Activated naive CD4-positive, alpha-beta T cell treated with anti-CD3 and anti-CD28 coated beads, Interleukin-2, amount 50 U/mL, for 24 hours (primary cell): ENCODE results near the gene RFT1.
"Not testable (repeated sequence)": the region's sequence is repeated elsewhere in the genome, so short reads cannot be mapped to it uniquely, and the experiment has no call there.

Experiments used
- H3K27ac Mint-ChIP-seq: one replicate; pipeline ENCODE4 v1.8.0; 2021; ENCODE audit warnings: mild to moderate bottlenecking, mixed read lengths
- H3K27me3 Mint-ChIP-seq: one replicate; pipeline ENCODE4 v1.8.0; 2021; ENCODE audit warnings: mixed read lengths
- H3K36me3 Mint-ChIP-seq: one replicate; pipeline ENCODE4 v1.8.0; 2021; ENCODE audit warnings: mixed read lengths
- H3K4me1 Mint-ChIP-seq: one replicate; pipeline ENCODE4 v1.8.0; 2021; ENCODE audit warnings: mixed read lengths
- H3K4me3 Mint-ChIP-seq: one replicate; pipeline ENCODE4 v1.8.0; 2021; ENCODE audit warnings: mild to moderate bottlenecking, mixed read lengths
- H3K9me3 Mint-ChIP-seq: one replicate; pipeline ENCODE4 v1.8.0; 2021; ENCODE audit warnings: mixed read lengths

RFT1 gene

DNA sequence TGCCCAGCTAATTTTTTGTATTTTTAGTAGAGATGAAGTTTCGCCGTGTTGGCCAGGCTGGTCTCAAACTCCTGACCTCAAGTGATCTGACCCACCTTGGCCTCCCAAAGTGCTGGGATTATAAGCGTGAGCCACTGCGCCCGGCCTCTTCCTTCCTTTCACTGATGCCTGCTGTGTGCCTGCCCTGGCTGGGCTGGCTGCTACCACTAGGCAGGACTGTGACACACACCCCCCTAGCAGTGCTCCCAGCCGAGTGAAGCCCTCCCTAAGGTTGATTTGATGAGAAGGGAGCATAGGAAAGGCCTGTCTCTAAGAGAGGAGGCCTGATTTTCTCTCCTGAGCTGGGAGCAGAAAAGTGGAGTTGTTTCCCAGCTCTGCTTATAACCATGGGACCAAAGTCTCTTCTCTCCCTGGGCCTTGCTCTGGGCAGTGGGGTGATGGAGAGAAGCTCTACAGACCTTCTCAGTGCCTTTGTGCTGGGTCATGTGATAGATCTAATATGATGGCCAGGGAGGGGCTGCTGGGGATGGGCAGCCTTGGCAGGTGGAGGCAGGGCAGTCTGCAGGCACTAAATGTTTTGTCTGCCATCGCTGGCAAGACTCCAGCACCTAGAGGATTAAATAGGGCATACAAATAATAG, 64.3 kb downstream of the RFT1 start:
- Mint-ChIP-seq H3K27me3 (no peaks in the 10 kb centered on the region), H3K36me3 (peaks cover 4% of the 10 kb centered on the region), H3K4me3 (no peak overlapping the region), H3K4me1 (no peaks in the 10 kb centered on the region), H3K27ac (no peak overlapping the region), H3K9me3 (no peaks in the 10 kb centered on the region)

GRCh38 chr3:53062905-53063304, 67.3 kb downstream of the RFT1 start:
- Mint-ChIP-seq H3K4me1 (no peaks in the 10 kb centered on the region), H3K9me3 (no peaks in the 10 kb centered on the region), H3K4me3 (no peak overlapping the region), H3K27ac (no peak overlapping the region), H3K36me3 (peaks cover 4% of the 10 kb centered on the region), H3K27me3 (no peaks in the 10 kb centered on the region)

DNA sequence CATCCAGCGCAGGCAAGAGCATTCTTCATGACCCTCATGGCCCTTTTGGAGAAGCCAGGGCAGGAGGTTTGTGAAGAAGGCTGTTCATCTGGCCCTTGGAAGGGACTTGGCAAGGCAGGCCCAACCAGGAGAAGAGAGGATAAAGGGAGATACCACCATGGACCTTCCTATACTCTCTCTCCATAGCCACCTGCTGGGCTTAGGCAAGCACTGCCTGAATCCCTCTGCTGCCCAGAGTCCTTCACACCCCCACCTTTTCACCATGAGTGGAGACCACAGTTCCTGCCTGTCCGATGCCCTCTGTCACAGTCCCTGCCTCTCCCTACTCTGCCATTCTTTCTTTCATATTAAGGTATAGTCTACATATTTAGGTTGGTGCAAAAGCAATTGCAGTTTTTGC, 73.8 kb downstream of the RFT1 start:
- Mint-ChIP-seq H3K4me1 (no peaks in the 10 kb centered on the region), H3K9me3 (no peaks in the 10 kb centered on the region), H3K4me3 (no peak overlapping the region), H3K27me3 (no peaks in the 10 kb centered on the region), H3K27ac (no peak overlapping the region), H3K36me3 (no peaks in the 10 kb centered on the region)

DNA sequence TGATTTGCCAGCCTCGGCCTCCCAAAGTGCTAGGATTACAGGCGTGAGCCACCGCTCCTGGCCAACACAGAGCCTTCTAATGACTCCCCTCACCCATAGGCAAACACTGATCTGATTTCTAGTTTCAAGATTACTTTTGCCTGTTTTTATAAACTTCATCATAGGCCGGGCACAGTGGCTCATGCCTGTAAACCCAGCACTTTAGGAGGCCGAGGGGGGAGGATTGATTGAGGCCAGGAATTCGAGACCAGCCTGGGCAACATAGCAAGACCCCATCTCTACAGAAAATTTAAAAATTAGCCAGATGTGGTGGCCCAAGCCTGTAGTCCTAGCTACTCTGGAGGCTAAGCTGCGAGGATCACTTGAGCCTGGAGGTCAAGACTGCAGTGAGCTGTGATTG, 76.0 kb downstream of the RFT1 start:
- not testable (repeated sequence) for H3K9me3 Mint-ChIP-seq, H3K4me3 Mint-ChIP-seq, H3K27me3 Mint-ChIP-seq, H3K4me1 Mint-ChIP-seq, H3K27ac Mint-ChIP-seq, H3K36me3 Mint-ChIP-seq

DNA sequence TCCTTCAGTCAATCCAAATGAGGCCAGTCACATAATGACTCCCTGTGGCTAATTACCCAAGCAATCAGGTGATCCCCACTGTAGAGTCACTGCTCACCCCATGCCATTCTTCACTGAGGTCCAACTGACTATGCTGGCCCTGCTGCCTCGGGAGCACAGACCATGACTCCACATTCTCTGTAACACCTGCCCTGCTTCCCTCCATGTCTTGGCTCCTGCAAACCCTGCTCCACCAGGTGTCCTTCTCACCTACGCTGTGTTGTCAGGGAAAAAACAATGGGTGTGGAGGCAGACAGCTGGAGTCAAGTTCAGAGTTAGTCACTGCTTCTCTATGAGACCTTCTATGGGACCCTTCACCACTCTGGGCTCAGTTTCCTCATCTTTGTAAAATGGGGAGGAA, 78.3 kb downstream of the RFT1 start:
- Mint-ChIP-seq H3K36me3 (no peaks in the 10 kb centered on the region), H3K4me3 (no peak overlapping the region), H3K27me3 (no peaks in the 10 kb centered on the region), H3K9me3 (no peaks in the 10 kb centered on the region), H3K27ac (no peak overlapping the region), H3K4me1 (peaks cover 11% of the 10 kb centered on the region)

GRCh38 chr3:53049987-53050386, 80.2 kb downstream of the RFT1 start:
- no peaks in the 10 kb centered on the region for H3K9me3 Mint-ChIP-seq
- H3K4me3 Mint-ChIP-seq, result no peak overlapping the region
- peaks cover 13% of the 10 kb centered on the region for H3K4me1 Mint-ChIP-seq
- no peaks in the 10 kb centered on the region for H3K36me3 Mint-ChIP-seq
- no peak overlapping the region for H3K27ac Mint-ChIP-seq
- H3K27me3 Mint-ChIP-seq, result no peaks in the 10 kb centered on the region

DNA sequence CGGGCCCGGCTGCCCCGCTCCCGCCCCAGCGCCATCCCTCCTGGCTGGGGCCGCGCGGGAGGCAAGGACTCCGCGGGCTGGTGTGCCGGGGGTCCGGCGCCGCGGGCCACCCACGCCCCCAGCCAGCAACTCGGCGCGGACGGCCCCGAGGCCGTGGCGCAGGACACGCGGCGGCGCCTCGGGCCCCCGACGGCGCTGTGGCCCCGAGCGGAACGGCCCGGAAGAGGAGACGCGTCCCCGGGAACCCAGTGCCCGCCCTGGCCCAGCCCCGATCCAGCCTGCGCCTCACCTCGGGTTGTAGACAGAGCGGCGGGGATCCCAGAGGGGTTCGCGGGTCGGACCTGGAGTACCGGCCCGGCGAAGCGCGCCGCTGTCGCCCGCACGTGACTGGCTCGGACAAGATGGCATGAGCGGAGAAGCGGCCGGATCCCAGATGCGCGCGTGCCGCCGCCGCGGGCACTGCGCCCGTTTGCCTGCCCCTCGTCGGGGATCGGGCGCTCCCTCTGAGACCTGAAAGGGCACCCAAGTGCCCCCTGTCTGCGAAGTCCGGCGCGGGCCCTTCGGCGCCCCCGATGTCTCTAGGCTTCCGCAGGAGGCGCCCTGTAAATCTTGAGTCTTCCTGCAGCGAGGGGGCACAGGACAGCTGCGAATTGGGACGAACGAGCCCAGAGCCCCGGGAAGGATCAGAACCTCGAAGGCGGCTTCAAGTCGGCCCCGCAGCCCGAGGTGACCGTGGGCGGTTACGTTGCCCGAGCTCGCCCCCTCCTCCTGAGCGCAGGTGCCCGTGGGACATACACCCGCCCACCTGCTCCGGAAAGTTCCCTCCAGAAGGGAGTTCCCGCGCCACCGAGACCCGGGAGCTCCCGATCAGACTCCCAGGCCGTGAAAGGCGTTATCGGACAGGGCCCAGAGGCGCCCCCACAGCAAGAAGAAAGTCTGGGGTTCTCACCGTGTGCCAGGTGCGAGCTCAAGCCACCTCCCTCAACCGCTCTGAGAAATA, 83.8 kb downstream of the RFT1 start:
- H3K27ac Mint-ChIP-seq, result peak overlapping the region; percentile 97
- no peaks in the 10 kb centered on the region for H3K36me3 Mint-ChIP-seq
- H3K4me3 Mint-ChIP-seq, result peak overlapping the region; percentile 90

DNA sequence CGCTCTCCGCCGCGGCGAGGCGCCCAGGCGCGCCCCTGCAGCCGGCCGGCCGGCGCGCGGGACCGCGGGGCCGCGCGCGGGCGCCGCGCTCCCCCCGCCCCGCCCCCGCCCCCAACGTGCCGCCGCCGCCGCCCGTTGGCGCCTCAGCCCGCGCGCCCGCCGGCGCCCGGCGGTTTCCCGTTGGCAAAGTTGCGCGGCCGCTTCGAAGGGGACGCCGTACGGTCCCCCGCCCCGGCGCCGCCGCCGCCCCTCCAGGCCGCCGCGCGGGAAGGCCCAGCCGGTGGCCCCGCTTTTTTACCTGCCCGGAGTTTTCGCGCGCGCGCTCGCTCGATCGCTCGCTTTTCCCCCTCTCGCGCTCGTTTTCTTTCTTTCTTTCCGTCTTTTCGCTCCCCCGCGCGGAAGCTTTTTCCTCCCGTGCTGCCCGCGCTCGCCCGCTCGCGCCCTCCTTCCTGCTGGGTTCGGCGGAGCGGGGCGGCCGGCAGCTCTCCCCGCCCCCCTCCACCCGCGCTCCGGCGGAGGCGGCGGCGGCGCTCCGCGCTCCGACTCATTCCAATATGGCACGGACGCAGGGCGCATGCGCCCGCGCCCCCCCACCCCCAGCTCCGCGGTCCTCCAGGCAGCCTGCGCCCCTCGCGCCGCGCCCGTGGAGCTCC, 84.6 kb downstream of the RFT1 start, which contains the start of gene SFMBT1:
TSS of gene SFMBT1 (minus strand) at position 556 of the 653 bp plus-strand sequence. CDS start 76,945 bp downstream, outside the sequence.
- Mint-ChIP-seq H3K36me3 (no peaks in the 10 kb centered on the region), H3K27me3 (no peaks in the 10 kb centered on the region), H3K27ac (peak within 1 kb of the TSS; percentile 97), H3K4me1 (peaks cover 47% of the 10 kb centered on the region), H3K4me3 (peak within 1 kb of the TSS; percentile 95), H3K9me3 (no peaks in the 10 kb centered on the region)

More for the DNA sequence above, 83.8 kb downstream of the RFT1 start:
- Mint-ChIP-seq H3K27me3 (no peaks in the 10 kb centered on the region), H3K4me1 (peaks cover 42% of the 10 kb centered on the region), H3K9me3 (no peaks in the 10 kb centered on the region)

DNA sequence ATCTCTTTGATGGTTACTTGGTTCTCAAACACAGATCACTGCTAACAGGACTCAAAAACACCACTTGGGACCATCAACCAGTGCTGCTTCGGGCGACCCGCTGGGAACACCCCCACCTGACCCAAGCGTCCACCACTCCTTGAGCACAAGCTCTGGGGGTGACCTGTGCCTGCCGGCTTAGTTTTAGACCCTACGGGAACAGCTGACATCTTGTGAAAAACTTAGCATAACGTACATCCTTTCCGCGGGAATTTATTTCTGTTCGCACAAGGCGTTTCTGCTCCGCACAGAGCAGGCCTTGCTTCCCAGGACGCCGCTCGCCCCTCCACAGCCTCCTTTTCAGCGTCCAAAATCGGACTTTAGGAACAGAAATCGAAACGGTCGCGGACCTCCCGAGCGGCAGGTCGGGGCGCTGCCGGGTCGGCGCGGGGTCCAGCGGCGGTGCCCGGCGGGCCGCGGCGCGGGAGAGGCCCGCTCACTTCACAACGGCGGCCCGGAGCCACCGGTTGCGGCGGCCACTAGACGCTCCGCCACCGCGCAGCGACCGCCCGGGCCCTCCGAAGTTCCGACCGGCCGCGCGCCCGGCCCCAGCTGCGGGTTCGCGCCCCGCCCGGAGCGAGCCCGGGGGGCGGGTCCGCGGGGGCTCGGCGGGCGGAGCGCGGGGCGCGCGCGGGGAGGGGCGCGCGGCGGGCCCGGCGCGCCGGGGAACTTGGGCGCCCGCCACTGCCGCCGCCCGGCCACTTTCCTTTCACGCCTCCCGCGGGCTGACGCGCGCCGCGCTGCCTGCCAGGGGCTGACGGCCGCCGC, 85.3 kb downstream of the RFT1 start:
- Mint-ChIP-seq H3K36me3 (no peaks in the 10 kb centered on the region), H3K27me3 (no peaks in the 10 kb centered on the region), H3K27ac (peak overlapping the region; percentile 96), H3K4me3 (peak overlapping the region; percentile 95), H3K9me3 (no peaks in the 10 kb centered on the region), H3K4me1 (peaks cover 54% of the 10 kb centered on the region)

DNA sequence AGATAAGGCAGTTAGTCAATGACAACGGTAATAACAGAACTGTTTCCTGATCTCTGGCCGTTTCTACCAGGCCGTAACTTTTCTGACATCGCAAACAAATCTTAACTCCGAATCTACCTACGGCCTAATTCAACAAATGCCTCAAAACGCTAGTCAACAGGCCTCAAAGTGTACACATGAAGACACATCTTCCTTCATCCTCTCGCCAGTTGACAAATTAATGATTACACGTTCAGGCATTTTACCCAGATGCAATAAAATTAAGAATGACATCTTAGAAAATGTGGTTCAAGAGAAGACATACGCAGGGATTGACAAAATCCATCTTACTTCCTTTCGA, 85.9 kb downstream of the RFT1 start:
- Mint-ChIP-seq H3K9me3 (no peaks in the 10 kb centered on the region), H3K4me3 (peak overlapping the region; percentile 95), H3K4me1 (peaks cover 58% of the 10 kb centered on the region), H3K36me3 (no peaks in the 10 kb centered on the region), H3K27ac (peak overlapping the region; percentile 96), H3K27me3 (no peaks in the 10 kb centered on the region)

DNA sequence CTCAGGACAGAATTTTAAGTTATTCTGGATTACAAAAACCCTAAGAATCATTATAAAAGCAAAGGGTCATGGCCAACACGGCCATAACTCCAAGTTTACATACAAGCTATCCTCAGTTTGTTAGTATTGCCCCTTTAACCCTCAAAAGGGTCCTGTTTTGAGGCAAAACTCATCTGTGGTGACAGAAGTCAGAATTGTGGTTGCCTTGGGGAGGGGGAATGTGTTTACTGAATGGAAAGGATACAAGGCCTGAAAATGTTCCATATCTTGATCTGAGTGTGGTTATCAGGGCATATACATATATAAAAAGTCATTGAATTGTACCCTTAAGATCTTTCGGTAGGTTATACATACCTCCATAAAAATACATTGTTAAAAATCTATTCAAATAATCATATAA, 86.5 kb downstream of the RFT1 start:
- Mint-ChIP-seq H3K4me1 (peaks cover 64% of the 10 kb centered on the region), H3K27me3 (no peaks in the 10 kb centered on the region), H3K27ac (peak overlapping the region; percentile 96), H3K36me3 (no peaks in the 10 kb centered on the region), H3K9me3 (no peaks in the 10 kb centered on the region), H3K4me3 (peak overlapping the region; percentile 95)

DNA sequence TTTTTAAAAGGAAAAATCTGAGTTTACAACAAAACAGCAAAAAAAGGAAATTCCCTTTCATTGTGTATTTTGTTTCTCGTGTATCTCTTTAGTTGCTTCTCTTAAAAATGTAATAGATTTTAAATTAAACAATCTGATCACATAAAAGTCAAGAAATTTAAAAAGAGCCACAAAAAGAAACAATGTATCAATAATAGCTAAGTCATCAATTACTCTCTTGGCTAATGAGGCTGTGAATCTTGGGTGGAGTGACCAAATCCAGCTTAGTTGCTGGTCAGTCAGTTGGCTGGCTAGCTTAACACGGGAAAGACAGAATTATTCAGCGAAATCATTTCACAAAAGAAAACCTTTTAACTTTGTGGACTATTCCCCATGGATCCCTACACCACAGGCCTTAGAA, 87.6 kb downstream of the RFT1 start:
- Mint-ChIP-seq H3K27me3 (no peaks in the 10 kb centered on the region), H3K36me3 (no peaks in the 10 kb centered on the region), H3K9me3 (no peaks in the 10 kb centered on the region), H3K4me3 (peak overlapping the region; percentile 95), H3K4me1 (peaks cover 69% of the 10 kb centered on the region), H3K27ac (peak overlapping the region; percentile 47)

GRCh38 chr3:53040351-53040820, 89.8 kb downstream of the RFT1 start:
- Mint-ChIP-seq H3K4me3 (peak overlapping the region; percentile 17), H3K4me1 (peaks cover 79% of the 10 kb centered on the region), H3K27me3 (no peaks in the 10 kb centered on the region), H3K27ac (peak overlapping the region; percentile 24), H3K9me3 (no peaks in the 10 kb centered on the region), H3K36me3 (no peaks in the 10 kb centered on the region)

- H3K4me3 Mint-ChIP-seq, result no peak overlapping the region
Observed at GRCh38 chr3:53039376-53039752, 90.9 kb downstream of the RFT1 start.

More at GRCh38 chr3:53039376-53039752, 90.9 kb downstream of the RFT1 start:
- H3K27ac Mint-ChIP-seq, result no peak overlapping the region
- no peaks in the 10 kb centered on the region for H3K36me3 Mint-ChIP-seq
- H3K4me1 Mint-ChIP-seq, result peaks cover 82% of the 10 kb centered on the region
- H3K27me3 Mint-ChIP-seq, result no peaks in the 10 kb centered on the region
- H3K9me3 Mint-ChIP-seq, result no peaks in the 10 kb centered on the region
